K562 (cell line): ENCODE data around the gene PRRT1. TPM values are rescaled to one million over a fixed set of nuclear protein-coding genes. Genes with fewer than 3 reads are reported as not detected.

ENCODE experiments used
- ARID2 ChIP-seq: fragments of 450-650 bp; IDR thresholded peaks from 2 replicates; pipeline ENCODE4 v1.6.1; 2017; ENCODE audit warnings: antibody characterized with exemption, mild to moderate bottlenecking
- ARNT ChIP-seq, 2 experiments: fragments of 450-650 bp; IDR thresholded peaks; 2 replicates each; pipeline ENCODE4 v1.6.1; 2016; ENCODE audit warnings: mild to moderate bottlenecking in 1 of 2
- CBFA2T2 ChIP-seq: fragments of 450-650 bp; conservative IDR thresholded peaks from 2 replicates; pipeline ENCODE4 v1.6.1; 2017; ENCODE audit warnings: mild to moderate bottlenecking
- CCAR2 ChIP-seq: fragments of 200-400 bp; formaldehyde crosslinking; IDR thresholded peaks from 2 replicates; pipeline ENCODE4 v1.6.1; 2017; ENCODE audit warnings: mild to moderate bottlenecking, low read depth, low read length
- CGGBP1 ChIP-seq: fragments of 250-450 bp; sonication (Bioruptor Pico); IDR thresholded peaks from 2 replicates; pipeline ENCODE4 v1.9.0; 2021; ENCODE audit warnings: mild to moderate bottlenecking
- CREBBP ChIP-seq: IDR thresholded peaks from one replicate; pipeline ENCODE4 v1.6.1; 2012; ENCODE audit warnings: low read depth, mild to moderate bottlenecking, control low read depth, inconsistent platforms, low read length
- DACH1 ChIP-seq: fragments of 450-650 bp; IDR thresholded peaks from 2 replicates; pipeline ENCODE4 v1.6.1; 2018; ENCODE audit not compliant: partially characterized antibody
- DIDO1 ChIP-seq: fragments of 450-650 bp; IDR thresholded peaks from 2 replicates; pipeline ENCODE4 v1.6.1; 2016; ENCODE audit warnings: low read depth, missing biosample characterization, missing genetic modification characterization
- EGR1 ChIP-seq: fragments of 450-650 bp; conservative IDR thresholded peaks from 2 replicates; pipeline ENCODE4 v1.6.1; 2017; ENCODE audit warnings: mild to moderate bottlenecking
- ELK1 ChIP-seq: sonication (generic); formaldehyde crosslinking; IDR thresholded peaks from 2 replicates; pipeline ENCODE4 v1.8.1; 2022; ENCODE audit warnings: missing genetic modification reagents
- GTF2F1 ChIP-seq: IDR thresholded peaks from 2 replicates; pipeline ENCODE4 v1.6.1; 2011; ENCODE audit warnings: low read depth, low read length, improper control_type of control experiment
- HNRNPLL ChIP-seq: fragments of 200-400 bp; formaldehyde crosslinking; IDR thresholded peaks from 2 replicates; pipeline ENCODE4 v1.6.1; 2017; ENCODE audit warnings: low read length, low read depth, mild to moderate bottlenecking; ENCODE audit not compliant: poor library complexity, severe bottlenecking
- NFYB ChIP-seq: IDR thresholded peaks from 2 replicates; pipeline ENCODE4 v1.6.1; 2011; ENCODE audit warnings: mild to moderate bottlenecking, moderate library complexity; ENCODE audit not compliant: insufficient read length; ENCODE audit errors: extremely low read depth
- NR1H2 ChIP-seq: sonication (generic); formaldehyde crosslinking; IDR thresholded peaks from 2 replicates; pipeline ENCODE4 v1.4.0; 2020; ENCODE audit warnings: mild to moderate bottlenecking, missing genetic modification reagents
- POLR2G ChIP-seq: fragments of 200-400 bp; formaldehyde crosslinking; IDR thresholded peaks from 2 replicates; pipeline ENCODE4 v1.6.1; 2017; ENCODE audit warnings: low read depth, mild to moderate bottlenecking, antibody characterized with exemption, low read length, moderate library complexity
- RBM22 ChIP-seq: fragments of 200-400 bp; formaldehyde crosslinking; IDR thresholded peaks from 2 replicates; pipeline ENCODE4 v1.6.1; 2018; ENCODE audit warnings: low read length, low read depth; ENCODE audit not compliant: poor library complexity, severe bottlenecking
- RFX1 ChIP-seq: fragments of 450-650 bp; IDR thresholded peaks from 2 replicates; pipeline ENCODE4 v1.6.1; 2016; ENCODE audit warnings: mild to moderate bottlenecking, moderate library complexity
- RFX7 ChIP-seq: fragments of 250-450 bp; sonication (Bioruptor Pico); IDR thresholded peaks from 2 replicates; pipeline ENCODE4 v1.5.1; 2021; ENCODE audit warnings: mild to moderate bottlenecking
- SMAD4 ChIP-seq: fragments of 250-450 bp; sonication (Bioruptor Pico); conservative IDR thresholded peaks from 2 replicates; pipeline ENCODE4 v1.8.0; 2021; ENCODE audit warnings: inconsistent platforms, mild to moderate bottlenecking, moderate library complexity
- SREBF2 ChIP-seq: sonication (generic); formaldehyde crosslinking; IDR thresholded peaks from 2 replicates; pipeline ENCODE4 v1.4.0; 2020; ENCODE audit warnings: mild to moderate bottlenecking, missing genetic modification reagents
- TAF7 ChIP-seq: fragments of 450-650 bp; IDR thresholded peaks from 2 replicates; pipeline ENCODE4 v1.6.1; 2016; ENCODE audit warnings: missing genetic modification characterization, missing compliant biosample characterization
- TAF9B ChIP-seq: fragments of 450-650 bp; IDR thresholded peaks from 2 replicates; pipeline ENCODE4 v1.6.1; 2018; ENCODE audit warnings: mild to moderate bottlenecking; ENCODE audit not compliant: partially characterized antibody
- TEAD1 ChIP-seq, 2 experiments: fragments of 450-650 bp in 1 of 2; sonication (generic) in 1 of 2; formaldehyde crosslinking; IDR thresholded peaks; 2 replicates each; pipeline versions ENCODE4 v1.4.0 to v1.8.0; 2020 to 2022; ENCODE audit warnings: mild to moderate bottlenecking in 2 of 2, missing genetic modification reagents in 1 of 2
- ZBTB17 ChIP-seq: fragments of 450-650 bp; formaldehyde crosslinking; IDR thresholded peaks from 2 replicates; pipeline ENCODE4 v1.4.0; 2020; ENCODE audit warnings: mild to moderate bottlenecking
- ZFP91 ChIP-seq: sonication (generic); formaldehyde crosslinking; IDR thresholded peaks from 2 replicates; pipeline ENCODE4 v1.8.0; 2022; ENCODE audit warnings: mild to moderate bottlenecking, missing genetic modification reagents
- ZNF165 ChIP-seq: fragments of 250-450 bp; sonication (Bioruptor Pico); IDR thresholded peaks from 2 replicates; pipeline ENCODE4 v1.4.0; 2020; ENCODE audit warnings: borderline replicate concordance
- ZNF431 ChIP-seq: sonication (generic); formaldehyde crosslinking; IDR thresholded peaks from 2 replicates; pipeline ENCODE4 v1.8.0; 2022; ENCODE audit warnings: mild to moderate bottlenecking, missing genetic modification reagents
- polyA plus RNA-seq, 8 experiments: library from polyadenylated mRNA; depleted of rRNA in 4 of 8; stranded (reverse) in 5 of 8; unstranded in 3 of 8; fragments of >200 nt; fragmentation: Nextera tagmentation in 2 of 8; fragmentation: Illumina TruSeq in 1 of 8; extraction: Ambion mirVana in 2 of 8; extraction: Trizol in 1 of 8; gene quantifications; 2 replicates each; pipeline versions ENCODE4 v1.2.1 to v1.2.3, GENCODE V29; 2011 to 2014; ENCODE audit warnings: inconsistent platforms in 1 of 8, missing spikeins in 1 of 8
- total RNA-seq, 7 experiments: library from RNA; depleted of rRNA in 6 of 7; stranded (reverse); fragments of >200 nt in 6 of 7; fragmentation: Illumina TruSeq in 2 of 7; extraction: Trizol in 2 of 7; gene quantifications; 2 replicates each; pipeline versions ENCODE4 v1.2.1 to v1.2.3, GENCODE V29; 2011 to 2021; ENCODE audit warnings: low replicate concordance in 1 of 7

PRRT1 gene
- total and polyA plus RNA-seq, 9 of the 15 experiments (the other 6 are each of a cell fraction or from before 2014, with no cell fraction given), result 0.14 to 3.5 (median 0.41) TPM

- TF ChIP-seq CCAR2 (no peak), GTF2F1 (peak; percentile 19; the same call in 1 of the 2 replicates), SREBF2 (no peak), CGGBP1 (CRISPR knock-in tag) (no peak), DIDO1 (peak; percentile 79), ZNF431 (CRISPR knock-in tag) (peak; percentile 62), ELK1 (CRISPR knock-in tag) (no peak), DACH1 (no peak), NR1H2 (CRISPR knock-in tag) (peak; percentile 91; the same call in 1 of the 2 replicates), ZBTB17 (CRISPR knock-in tag) (peak; percentile 90), RFX7 (CRISPR knock-in tag) (no peak), TAF7 (tag) (peak; percentile 8; the same call in 1 of the 2 replicates), TAF9B (peak; percentile 59), ARID2 (peak; percentile 7; the same call in 1 of the 2 replicates), POLR2G (peak; percentile 67; the same call in 1 of the 2 replicates), RBM22 (peak; percentile 73), SMAD4 (CRISPR knock-in tag) (no peak; the same call in 1 of the 2 replicates), CBFA2T2 (no peak), ZNF165 (no peak), CREBBP (no peak), NFYB (no peak), HNRNPLL (peak; percentile 74), ARNT (IDR thresholded peaks at IDR 0.05) (peak in 1 of 2 experiments; percentile 84; a peak in 3 of 4 replicates), TEAD1 (CRISPR knock-in tag; IDR thresholded peaks at IDR 0.05) (0 out of 4 replicates have a peak, but pooled peaks of 1 of the 2 experiments have one; percentile 48), EGR1 (no peak), ZFP91 (CRISPR knock-in tag) (0 out of 2 replicates have a peak, but pooled peaks have one; percentile 21), RFX1 (peak; percentile 91)
Observed at GRCh38 chr6:32153564-32154513, 2.1 kb upstream of the PRRT1 start, which contains the start of gene PPT2 (continued).
